ENCODE data around the gene ARAP2. TPM values are rescaled to one million over a fixed set of nuclear protein-coding genes. Genes with fewer than 3 reads are reported as not detected.

ARAP2 gene
- polyA plus RNA-seq (ENCODE audit: insufficient read length) = 1.4 TPM

GRCh38 chr4:36244257-36245082, at the start of gene ARAP2:
Gene ARAP2, minus strand, starts transcription at chr4:36244514. Its CDS starts 15,028 bp downstream, at chr4:36229486.
- DNase-seq = peak; percentile 40

- no peak for DNase-seq
These were observed 48.4 kb upstream of the ARAP2 start for GRCh38 chr4:36292556-36293188.

- DNase-seq = no peak
These were observed 46.3 kb upstream of the ARAP2 start for GRCh38 chr4:36290641-36291040.

- no peak for DNase-seq
These were observed 44.6 kb upstream of the ARAP2 start for GRCh38 chr4:36288731-36289426.

GRCh38 chr4:36286481-36286871, 42.2 kb upstream of the ARAP2 start:
- DNase-seq = no peak

- DNase-seq = no peak
These were observed 41.6 kb upstream of the ARAP2 start for GRCh38 chr4:36285784-36286480.

- no peak for DNase-seq
These were observed 39.7 kb upstream of the ARAP2 start for GRCh38 chr4:36283912-36284465.

GRCh38 chr4:36282503-36283030, 38.3 kb upstream of the ARAP2 start:
- no peak for DNase-seq

GRCh38 chr4:36281384-36282106, 37.2 kb upstream of the ARAP2 start, which contains the start of gene DTHD1:
Gene DTHD1, plus strand, starts transcription at chr4:36281616. Its CDS starts 143 bp downstream, at chr4:36281759.
- no peak for DNase-seq

- no peak for DNase-seq
These were observed 36.2 kb upstream of the ARAP2 start for GRCh38 chr4:36280555-36280954.

- no peak for DNase-seq
These were observed 34.5 kb upstream of the ARAP2 start for GRCh38 chr4:36278789-36279188.

GRCh38 chr4:36277533-36277932, 33.2 kb upstream of the ARAP2 start:
- no peak for DNase-seq

- DNase-seq = no peak
These were observed 29.8 kb upstream of the ARAP2 start for GRCh38 chr4:36274158-36274557.

GRCh38 chr4:36273276-36273675, 29.0 kb upstream of the ARAP2 start:
- DNase-seq = no peak

- DNase-seq = no peak
These were observed 25.3 kb upstream of the ARAP2 start for GRCh38 chr4:36269533-36270173.

- no peak for DNase-seq
These were observed 24.8 kb upstream of the ARAP2 start for GRCh38 chr4:36269101-36269500.

GRCh38 chr4:36267486-36268268, 23.4 kb upstream of the ARAP2 start:
- no peak for DNase-seq

GRCh38 chr4:36264207-36264826, 20.0 kb upstream of the ARAP2 start:
- no peak for DNase-seq

GRCh38 chr4:36260731-36261130, 16.4 kb upstream of the ARAP2 start:
- DNase-seq = no peak
